H1 (cell line): ENCODE data around the gene MIDN. TPM values are rescaled to one million over a fixed set of nuclear protein-coding genes. Genes with fewer than 3 reads are reported as not detected.

Experiments used
- NRF1 ChIP-seq: IDR thresholded peaks from 2 replicates; pipeline ENCODE4 v1.6.1; 2011; ENCODE audit warnings: mild to moderate bottlenecking, low read depth, low read length, improper control_type of control experiment
- polyA plus RNA-seq, 7 experiments: library from polyadenylated mRNA; depleted of rRNA in 3 of 7; stranded (reverse) in 5 of 7; unstranded in 2 of 7; fragments of >200 nt in 5 of 7; fragments of 200-250 nt in 2 of 7; gene quantifications; 1 replicate in 5 of 7; 2 replicates in 1 of 7; 4 replicates in 1 of 7; pipeline versions ENCODE4 v1.2.1 to v1.2.3, GENCODE V29; 2011 to 2013; ENCODE audit warnings: missing spikeins in 2 of 7, mixed read lengths in 2 of 7
- total RNA-seq: library from RNA; stranded (reverse); fragmentation: NEBNext Ultra II Directional; extraction: Animal tissue kit (Norgen Biotek cat#: 25700); gene quantifications from 2 replicates; pipeline ENCODE4 v1.2.1, GENCODE V29; 2021

The MIDN gene
- total and polyA plus RNA-seq, 2 of the 8 experiments (the other 6 are each of a cell fraction or from before 2014, with no cell fraction given): 39.8 to 159 TPM

GRCh38 chr19:1294688-1295087 is 46.3 kb downstream of the MIDN start (continued):
- no peak for TF ChIP-seq NRF1
